HepG2 (cell line): ENCODE data around the gene LSS. TPM values are rescaled to one million over a fixed set of nuclear protein-coding genes. Genes with fewer than 3 reads are reported as not detected.

Source experiments
- ATAC-seq: fragments of 200-7000 bp; cut with Tn5 transposase; 3 replicates; pipeline ENCODE4 v1.9.1; 2020; ENCODE audit warnings: mild to moderate bottlenecking, moderate library complexity
- BruUV-seq: library from RNA; stranded (reverse); fragments of 400-500 nt; replicated peaks from 2 replicates; lab custom pipeline; 2021; lab: Mats Ljungman, UMichigan
- CTCF ChIA-PET: fragments of 300-600 bp; formaldehyde crosslinking; extraction: SDS; loops from one replicate; lab custom pipeline; 2021; ENCODE audit warnings: low total read pairs, inconsistent platforms, low intra/inter-chr PET ratio; lab: Yijun Ruan, JAX
- POLR2A ChIA-PET: fragments of 350-600 bp; sonication (Branson Sonifier 250); formaldehyde crosslinking; loops from one replicate; lab custom pipeline; 2020; ENCODE audit warnings: antibody characterized with exemption, inconsistent platforms; lab: Yijun Ruan, JAX
- DNase-seq: peaks from one replicate; pipeline ENCODE4 v3.0.0-alpha.2; 2015; ENCODE audit warnings: low spot score
- FAIRE-seq: peaks from 3 replicates; lab custom pipeline; 2011; peaks lifted over from hg19 to GRCh38; lab: Jason Lieb, UNC
- H2AFZ ChIP-seq: one replicate; pipeline ENCODE4 v1.6.1; 2011; ENCODE audit warnings: low read length, inconsistent platforms
- H3K27ac ChIP-seq: fragments of 300-600 bp; 3 replicates; pipeline ENCODE4 v1.8.0; 2011; ENCODE audit warnings: mixed run types, mild to moderate bottlenecking, mixed read lengths, low read length, inconsistent platforms; ENCODE audit not compliant: insufficient read depth; ENCODE audit errors: extremely low read length
- H3K27me3 ChIP-seq, 2 experiments: fragments of 200-600 bp in 1 of 2; 2 replicates in 1 of 2; 3 replicates in 1 of 2; pipeline versions ENCODE4 v1.6.0 to v1.8.0; 2011; ENCODE audit warnings: low read length in 2 of 2, mild to moderate bottlenecking in 2 of 2, moderate library complexity in 2 of 2, inconsistent platforms in 1 of 2; ENCODE audit not compliant: insufficient read depth in 2 of 2, control insufficient read depth in 1 of 2
- H3K36me3 ChIP-seq, 2 experiments: fragments of 200-600 bp in 1 of 2; replicated peaks in 1 of 2; 2 replicates in 1 of 2; 3 replicates in 1 of 2; pipeline versions ENCODE4 v1.5.1 to v1.8.0; 2011; ENCODE audit warnings: low read length in 2 of 2, inconsistent platforms in 1 of 2; ENCODE audit not compliant: insufficient read depth in 2 of 2, control insufficient read depth in 1 of 2
- H3K4me1 ChIP-seq: 2 replicates; pipeline ENCODE4 v1.5.1; 2012; ENCODE audit warnings: low read length, inconsistent platforms; ENCODE audit not compliant: insufficient read depth
- H3K4me2 ChIP-seq: 2 replicates; pipeline ENCODE4 v1.6.0; 2011; ENCODE audit warnings: low read depth, low read length, inconsistent platforms
- H3K4me3 ChIP-seq, 3 experiments: fragments of 200-600 bp in 1 of 3; sonication (generic), shearing (Covaris generic) in 1 of 3; replicated peaks in 1 of 3; 2 replicates each; pipeline ENCODE4 v1.5.1; 2011 to 2016; ENCODE audit warnings: low read length in 3 of 3, inconsistent platforms in 2 of 3, low read depth in 2 of 3, mild to moderate bottlenecking in 2 of 3, control low read depth in 1 of 3, mixed read lengths in 1 of 3; ENCODE audit not compliant: insufficient read depth in 1 of 3
- H3K79me2 ChIP-seq: one replicate; pipeline ENCODE4 v1.6.1; 2011; ENCODE audit warnings: low read length, inconsistent platforms; ENCODE audit not compliant: insufficient read depth
- H3K9ac ChIP-seq: 2 replicates; pipeline ENCODE4 v1.6.0; 2011; ENCODE audit warnings: mild to moderate bottlenecking, low read depth, low read length, inconsistent platforms; ENCODE audit not compliant: insufficient read depth
- H3K9me3 ChIP-seq: 2 replicates; pipeline ENCODE4 v1.5.1; 2012; ENCODE audit warnings: mild to moderate bottlenecking, low read length
- H4K20me1 ChIP-seq: 2 replicates; pipeline ENCODE4 v1.6.0; 2011; ENCODE audit warnings: inconsistent platforms, mild to moderate bottlenecking, low read length, moderate library complexity; ENCODE audit not compliant: insufficient read depth
- CHCHD3 ChIP-seq: sonication (generic); formaldehyde crosslinking; IDR thresholded peaks from 2 replicates; pipeline ENCODE4 v1.8.0; 2022; ENCODE audit warnings: mild to moderate bottlenecking, missing genetic modification reagents, moderate library complexity
- DNMT3B ChIP-seq: conservative IDR thresholded peaks from 2 replicates; pipeline ENCODE4 v1.6.1; 2016; ENCODE audit warnings: missing biosample characterization, control low read depth
- FOXC1 ChIP-seq: sonication (generic); formaldehyde crosslinking; IDR thresholded peaks from 2 replicates; pipeline ENCODE4 v1.8.0; 2022; ENCODE audit warnings: mild to moderate bottlenecking, missing genetic modification reagents, borderline replicate concordance
- GPN1 ChIP-seq: sonication (generic); formaldehyde crosslinking; IDR thresholded peaks from 2 replicates; pipeline ENCODE4 v1.5.1; 2020; ENCODE audit warnings: missing genetic modification reagents, borderline replicate concordance
- HES4 ChIP-seq: sonication (generic); formaldehyde crosslinking; IDR thresholded peaks from 2 replicates; pipeline ENCODE4 v1.9.0; 2021; ENCODE audit warnings: mild to moderate bottlenecking, missing genetic modification reagents, borderline replicate concordance
- HMGXB4 ChIP-seq, 2 experiments: sonication (generic) in 1 of 2; formaldehyde crosslinking in 1 of 2; IDR thresholded peaks; 2 replicates each; pipeline versions ENCODE4 v1.4.0 to v1.6.1; 2018 to 2020; ENCODE audit warnings: missing genetic modification reagents in 2 of 2, borderline replicate concordance in 1 of 2, low read depth in 1 of 2, mild to moderate bottlenecking in 1 of 2, missing biosample characterization in 1 of 2
- KLF9 ChIP-seq: IDR thresholded peaks from 2 replicates; pipeline ENCODE4 v1.6.1; 2016; ENCODE audit warnings: low read depth
- NFE2L1 ChIP-seq: sonication (generic); formaldehyde crosslinking; IDR thresholded peaks from 2 replicates; pipeline ENCODE4 v1.4.0; 2020; ENCODE audit warnings: missing genetic modification reagents, mild to moderate bottlenecking, borderline replicate concordance
- TBX2 ChIP-seq: sonication (generic); formaldehyde crosslinking; IDR thresholded peaks from 2 replicates; pipeline ENCODE4 v1.5.0; 2020; ENCODE audit warnings: missing genetic modification reagents, mild to moderate bottlenecking, borderline replicate concordance
- TIGD3 ChIP-seq: sonication (generic); formaldehyde crosslinking; IDR thresholded peaks from 2 replicates; pipeline ENCODE4 v1.5.1; 2020; ENCODE audit warnings: mild to moderate bottlenecking, missing genetic modification reagents, borderline replicate concordance
- USF2 ChIP-seq, 2 experiments: sonication (generic) in 1 of 2; formaldehyde crosslinking in 1 of 2; IDR thresholded peaks; 2 replicates each; pipeline versions ENCODE4 v1.5.1 to v1.6.1; 2011 to 2020; ENCODE audit warnings: borderline replicate concordance in 1 of 2, low read depth in 1 of 2, low read length in 1 of 2, mild to moderate bottlenecking in 1 of 2, missing genetic modification reagents in 1 of 2, moderate library complexity in 1 of 2
- ZNF614 ChIP-seq: IDR thresholded peaks from 2 replicates; pipeline ENCODE4 v1.6.1; 2018; ENCODE audit warnings: missing biosample characterization, missing genetic modification reagents, inconsistent platforms, borderline replicate concordance
- ZNF691 ChIP-seq: sonication (generic); formaldehyde crosslinking; IDR thresholded peaks from 2 replicates; pipeline ENCODE4 v1.4.0; 2020; ENCODE audit warnings: missing genetic modification reagents, low read depth, mild to moderate bottlenecking, borderline replicate concordance
- ZNF740 ChIP-seq: sonication (generic); formaldehyde crosslinking; IDR thresholded peaks from 2 replicates; pipeline ENCODE4 v1.4.0; 2020; ENCODE audit warnings: missing genetic modification reagents
- WGBS: methylation state at CpG from one replicate; pipeline ENCODE4 v1.1.6; 2017; ENCODE audit warnings: low lambda C conversion rate; 5-methylcytosine and 5-hydroxymethylcytosine counted together
- in situ Hi-C: cut with HindIII; loops from 2 replicates; pipeline ENCODE4 v1.10.0; 2017; ENCODE audit warnings: low pct_unique_long_range_greater_than_20kb; ENCODE audit not compliant: extremely low pct_ligation_motif_present
- intact Hi-C: fragments of 100-400 bp; cut with micrococcal nuclease; formaldehyde crosslinking; loops from one replicate; pipeline ENCODE4 v1.10.0; 2022; ENCODE audit not compliant: unreplicated experiment
- polyA plus RNA-seq, 8 experiments: library from polyadenylated mRNA; depleted of rRNA in 3 of 8; stranded (reverse) in 7 of 8; unstranded in 1 of 8; fragments of >200 nt; fragmentation: Illumina TruSeq in 4 of 8; extraction: Trizol in 4 of 8; gene quantifications; 2 replicates each; pipeline versions ENCODE4 v1.2.1 to v1.2.3, GENCODE V29; 2011 to 2016; ENCODE audit warnings: low read depth in 4 of 8, missing spikeins in 1 of 8, mixed read lengths in 1 of 8; ENCODE audit not compliant: insufficient read depth in 1 of 8
- total RNA-seq, 5 experiments: library from RNA; depleted of rRNA; stranded (reverse); fragments of >200 nt; fragmentation: Illumina TruSeq; extraction: Trizol; gene quantifications; 2 replicates each; pipeline ENCODE4 v1.2.3, GENCODE V29; 2016; ENCODE audit warnings: low read depth in 1 of 5

Gene LSS
- total and polyA plus RNA-seq, 2 of the 13 experiments (the other 11 are each of a cell fraction or from before 2014, with no cell fraction given): 72.6 to 113 TPM

GRCh38 chr21:46155514-46156377 lies 72.8 kb downstream of the LSS start, which contains the start of gene FTCD:
Gene FTCD (minus strand): TSS chr21:46155579. CDS start chr21:46155523, 56 bp downstream.
- peaks cover 0 to 10% of the 10 kb centered on the region in 2 experiments; a peak in 1 of 5 replicates for H3K36me3 ChIP-seq
- no peak within 1 kb of the TSS for H2AFZ ChIP-seq
- H3K4me3 ChIP-seq: peak within 1 kb of the TSS; percentile 84 to 97 (median 96)
- in situ Hi-C loops: no loop called here
- intact Hi-C loops: loop anchor here (5.0 kb wide), 1 partner anchor 72 kb away; the partner anchor contains the start of gene LSS
- no peaks in the 10 kb centered on the region; a peak in 2 of 5 replicates for H3K27me3 ChIP-seq
- peaks cover 43% of the 10 kb centered on the region for H3K4me1 ChIP-seq
- peak; percentile 72 for DNase-seq
- H3K4me2 ChIP-seq: peak within 1 kb of the TSS; percentile 94
- ChIA-PET POLR2A (interaction anchor here (0.7 to 1.7 kb wide), 2 partner anchors 13 to 108 kb away, joined by 3 to 10 read pairs; no protein-coding TSS in a partner anchor), CTCF (no interaction called here)
- peak; percentile 59 for FAIRE-seq
- peak within 1 kb of the TSS; percentile 86 for H3K9ac ChIP-seq
- BruUV-seq: no TSS peak
- H4K20me1 ChIP-seq: peaks cover 8% of the 10 kb centered on the region; the same call in 1 of the 2 replicates
- WGBS: 57% methylated on average over 18 of the region's 34 CpGs
- H3K9me3 ChIP-seq: no peaks in the 10 kb centered on the region
- peak within 1 kb of the TSS; percentile 83 for H3K27ac ChIP-seq
- ATAC-seq: peak; percentile 77
- H3K79me2 ChIP-seq: peaks cover 23% of the 10 kb centered on the region
- no peak; the same call in none of the 2 replicates for TF ChIP-seq ZNF691 (CRISPR knock-in tag)
- peak; percentile 54 to 70 for TF ChIP-seq HMGXB4 (CRISPR knock-in tag; IDR thresholded peaks at IDR 0.05; ENCODE audit: borderline replicate concordance in 1 of 2, low read depth in 1 of 2)
- peak; percentile 79; the same call in 1 of the 2 replicates for TF ChIP-seq NFE2L1
- no peak; the same call in 1 of the 2 replicates for TF ChIP-seq TIGD3 (CRISPR knock-in tag)
- no peak for TF ChIP-seq GPN1 (CRISPR knock-in tag)
- peak; percentile 94 for TF ChIP-seq CHCHD3
- peak; percentile 40 for TF ChIP-seq HES4 (CRISPR knock-in tag)
- peak; percentile 40; the same call in 1 of the 2 replicates for TF ChIP-seq ZNF614 (CRISPR knock-in tag)
- TF ChIP-seq DNMT3B (CRISPR knock-in tag): no peak
- TF ChIP-seq USF2 (IDR thresholded peaks at IDR 0.05; ENCODE audit: low read depth, low read length): peak; percentile 39
- peak; percentile 43 for TF ChIP-seq USF2 (CRISPR knock-in tag; IDR thresholded peaks at IDR 0.05; ENCODE audit: borderline replicate concordance)
- no peak for TF ChIP-seq ZNF740
- no peak; the same call in 1 of the 2 replicates for TF ChIP-seq FOXC1 (CRISPR knock-in tag)
- no peak for TF ChIP-seq KLF9
- TF ChIP-seq TBX2 (CRISPR knock-in tag): peak; percentile 85
